ENCODE measurements around the gene KCNT1.

DNA sequence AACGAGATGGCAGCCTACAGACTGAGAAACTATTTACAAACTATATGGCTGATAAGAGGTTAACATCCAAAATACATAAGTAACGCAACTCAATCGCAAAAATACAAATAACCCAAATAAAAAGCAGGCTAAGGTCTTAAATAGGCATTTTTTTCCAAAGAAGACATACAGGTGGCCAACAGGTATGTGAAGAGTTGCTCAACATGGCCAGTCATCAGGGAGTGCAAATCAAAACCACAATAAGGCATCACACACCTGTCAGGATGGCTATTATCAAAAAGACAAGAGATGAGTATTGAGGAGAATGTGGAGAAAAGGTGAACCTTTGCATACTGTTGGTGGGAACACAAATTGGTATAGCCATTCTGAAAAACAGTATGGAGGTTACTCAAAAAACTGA lies 131.9 kb downstream of the KCNT1 start:
- TF ChIP-seq, protein P1, sequence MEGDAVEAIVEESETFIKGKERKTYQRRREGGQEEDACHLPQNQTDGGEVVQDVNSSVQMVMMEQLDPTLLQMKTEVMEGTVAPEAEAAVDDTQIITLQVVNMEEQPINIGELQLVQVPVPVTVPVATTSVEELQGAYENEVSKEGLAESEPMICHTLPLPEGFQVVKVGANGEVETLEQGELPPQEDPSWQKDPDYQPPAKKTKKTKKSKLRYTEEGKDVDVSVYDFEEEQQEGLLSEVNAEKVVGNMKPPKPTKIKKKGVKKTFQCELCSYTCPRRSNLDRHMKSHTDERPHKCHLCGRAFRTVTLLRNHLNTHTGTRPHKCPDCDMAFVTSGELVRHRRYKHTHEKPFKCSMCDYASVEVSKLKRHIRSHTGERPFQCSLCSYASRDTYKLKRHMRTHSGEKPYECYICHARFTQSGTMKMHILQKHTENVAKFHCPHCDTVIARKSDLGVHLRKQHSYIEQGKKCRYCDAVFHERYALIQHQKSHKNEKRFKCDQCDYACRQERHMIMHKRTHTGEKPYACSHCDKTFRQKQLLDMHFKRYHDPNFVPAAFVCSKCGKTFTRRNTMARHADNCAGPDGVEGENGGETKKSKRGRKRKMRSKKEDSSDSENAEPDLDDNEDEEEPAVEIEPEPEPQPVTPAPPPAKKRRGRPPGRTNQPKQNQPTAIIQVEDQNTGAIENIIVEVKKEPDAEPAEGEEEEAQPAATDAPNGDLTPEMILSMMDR (IDR thresholded peaks at IDR 0.05), result no peak
- no peak for TF ChIP-seq POLR2A (IDR thresholded peaks at IDR 0.05)
